Measurements from ENCODE around the gene C16orf74. TPM values are rescaled to one million over a fixed set of nuclear protein-coding genes. Genes with fewer than 3 reads are reported as not detected.

The C16orf74 gene
- total and polyA plus RNA-seq, 2 experiments from 2014 or later, result 5.3 to 7.8 TPM

GRCh38 chr16:85678016-85678415, 72.9 kb downstream of the C16orf74 start:
- Histone ChIP-seq H3K36me3 (replicated peaks; ENCODE audit: insufficient read depth, low read depth) (no peaks in the 10 kb centered on the region), H3K4me3 (no peak overlapping the region), H3K9me3 (ENCODE audit: low read depth) (no peaks in the 10 kb centered on the region), H3K4me2 (no peak overlapping the region), H2AFZ (no peak overlapping the region), H3K27me3 (no peaks in the 10 kb centered on the region), H3K9me2 (replicated peaks; ENCODE audit: insufficient read depth) (no peaks in the 10 kb centered on the region), H3K79me2 (no peaks in the 10 kb centered on the region), H4K20me1 (ENCODE audit: insufficient read depth, poor library complexity, severe bottlenecking) (peaks cover 8% of the 10 kb centered on the region), H3K27ac (peak overlapping the region; percentile 38), H3K4me1 (ENCODE audit: insufficient read depth) (peaks cover 6% of the 10 kb centered on the region)
- TF ChIP-seq EZH2phosphoT487 (IDR thresholded peaks at IDR 0.05; ENCODE audit: low read depth, severe bottlenecking, unreplicated experiment), result no peak
- no peak for TF ChIP-seq CTCF (IDR thresholded peaks at IDR 0.05; ENCODE audit: poor library complexity)
- DNase-seq (ENCODE audit: low spot score), result no peak
- WGBS (ENCODE audit: low lambda C conversion rate, missing lambda C conversion rate), result 91% methylated on average over 8 of the region's 8 CpGs

- Histone ChIP-seq H3K9me3 (ENCODE audit: low read depth) (no peaks in the 10 kb centered on the region), H3K27ac (peak overlapping the region; percentile 38), H3K36me3 (replicated peaks; ENCODE audit: insufficient read depth, low read depth) (no peaks in the 10 kb centered on the region), H3K79me2 (no peaks in the 10 kb centered on the region), H3K27me3 (no peaks in the 10 kb centered on the region), H3K9me2 (replicated peaks; ENCODE audit: insufficient read depth) (no peaks in the 10 kb centered on the region), H3K4me2 (no peak overlapping the region), H4K20me1 (ENCODE audit: insufficient read depth, poor library complexity, severe bottlenecking) (peaks cover 8% of the 10 kb centered on the region), H3K4me3 (no peak overlapping the region), H2AFZ (no peak overlapping the region), H3K4me1 (ENCODE audit: insufficient read depth) (peaks cover 6% of the 10 kb centered on the region)
- no peak for DNase-seq (ENCODE audit: low spot score)
- 88% methylated on average over 6 of the region's 6 CpGs for WGBS (ENCODE audit: low lambda C conversion rate, missing lambda C conversion rate)
- TF ChIP-seq EZH2phosphoT487 (IDR thresholded peaks at IDR 0.05; ENCODE audit: low read depth, severe bottlenecking, unreplicated experiment) (no peak), CTCF (IDR thresholded peaks at IDR 0.05; ENCODE audit: poor library complexity) (no peak), EZH2 (IDR thresholded peaks at IDR 0.05; ENCODE audit: borderline replicate concordance) (no peak)
Measured at GRCh38 chr16:85677383-85677967, 73.4 kb downstream of the C16orf74 start.

GRCh38 chr16:85676466-85676865, 74.4 kb downstream of the C16orf74 start:
- Histone ChIP-seq H3K4me3 (no peak overlapping the region), H3K4me1 (ENCODE audit: insufficient read depth) (peaks cover 6% of the 10 kb centered on the region), H3K79me2 (no peaks in the 10 kb centered on the region), H4K20me1 (ENCODE audit: insufficient read depth, poor library complexity, severe bottlenecking) (peaks cover 8% of the 10 kb centered on the region), H3K27me3 (no peaks in the 10 kb centered on the region), H3K9me3 (ENCODE audit: low read depth) (no peaks in the 10 kb centered on the region), H3K27ac (no peak overlapping the region), H2AFZ (no peak overlapping the region), H3K4me2 (no peak overlapping the region), H3K36me3 (replicated peaks; ENCODE audit: insufficient read depth, low read depth) (no peaks in the 10 kb centered on the region), H3K9me2 (replicated peaks; ENCODE audit: insufficient read depth) (no peaks in the 10 kb centered on the region)
- no peak for DNase-seq (ENCODE audit: low spot score)
- WGBS (ENCODE audit: low lambda C conversion rate, missing lambda C conversion rate), result 97% methylated on average over 7 of the region's 7 CpGs
- TF ChIP-seq EZH2 (IDR thresholded peaks at IDR 0.05; ENCODE audit: borderline replicate concordance), result no peak
- no peak for TF ChIP-seq EZH2phosphoT487 (IDR thresholded peaks at IDR 0.05; ENCODE audit: low read depth, severe bottlenecking, unreplicated experiment)
- no peak for TF ChIP-seq CTCF (IDR thresholded peaks at IDR 0.05; ENCODE audit: poor library complexity)
